ENCODE data around the gene DUXA. TPM values are rescaled to one million over a fixed set of nuclear protein-coding genes. Genes with fewer than 3 reads are reported as not detected.

The DUXA gene
- total RNA-seq, 1 experiment from 2014 or later, result not detected

DNA sequence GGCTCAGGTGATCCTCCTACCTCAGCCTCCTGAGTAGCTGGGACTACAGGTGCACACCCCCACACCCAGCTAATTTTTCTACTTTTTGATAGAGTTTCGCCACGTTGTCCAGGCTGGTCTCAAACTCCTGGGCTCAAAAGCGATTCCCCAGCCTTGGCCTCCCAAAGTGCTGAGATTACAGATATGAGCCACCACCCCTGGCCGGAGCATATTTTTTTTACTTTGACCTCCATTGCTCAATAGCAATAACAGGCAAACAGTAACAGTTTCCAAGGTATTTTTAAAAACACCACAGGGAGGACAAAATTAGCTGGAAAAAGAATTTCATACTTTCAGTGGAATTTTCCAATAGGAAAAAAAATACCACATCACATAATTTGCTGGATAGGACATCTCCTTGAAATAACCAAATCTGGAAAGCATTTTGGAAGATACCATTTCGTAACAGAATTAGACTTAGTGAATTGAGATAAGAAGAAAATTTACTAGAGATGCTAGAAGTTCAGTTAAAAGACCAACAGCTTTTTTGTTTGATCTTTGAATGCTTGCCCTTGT is 5.2 kb downstream of the DUXA start:
- POLR2A ChIA-PET (ENCODE audit: unreplicated experiment), result no interaction called here
- ATAC-seq (no peak), DNase-seq (no peak)
- H3K4me2 ChIP-seq (ENCODE audit: low read length), result no peak overlapping the region
- no peak overlapping the region for H3K4me3 ChIP-seq (ENCODE audit: low read length)
- CTCF ChIA-PET, result no interaction called here
- no peak overlapping the region for H3K27ac ChIP-seq (ENCODE audit: low read length)
- BruUV-seq (replicated peaks), result no TSS peak
- TF ChIP-seq EZH2phosphoT487 (IDR thresholded peaks at IDR 0.05; ENCODE audit: borderline replicate concordance, low read length) (no peak), EZH2 (IDR thresholded peaks at IDR 0.05; ENCODE audit: low read length, unreplicated experiment) (no peak)
- TF ChIP-seq, protein P1, sequence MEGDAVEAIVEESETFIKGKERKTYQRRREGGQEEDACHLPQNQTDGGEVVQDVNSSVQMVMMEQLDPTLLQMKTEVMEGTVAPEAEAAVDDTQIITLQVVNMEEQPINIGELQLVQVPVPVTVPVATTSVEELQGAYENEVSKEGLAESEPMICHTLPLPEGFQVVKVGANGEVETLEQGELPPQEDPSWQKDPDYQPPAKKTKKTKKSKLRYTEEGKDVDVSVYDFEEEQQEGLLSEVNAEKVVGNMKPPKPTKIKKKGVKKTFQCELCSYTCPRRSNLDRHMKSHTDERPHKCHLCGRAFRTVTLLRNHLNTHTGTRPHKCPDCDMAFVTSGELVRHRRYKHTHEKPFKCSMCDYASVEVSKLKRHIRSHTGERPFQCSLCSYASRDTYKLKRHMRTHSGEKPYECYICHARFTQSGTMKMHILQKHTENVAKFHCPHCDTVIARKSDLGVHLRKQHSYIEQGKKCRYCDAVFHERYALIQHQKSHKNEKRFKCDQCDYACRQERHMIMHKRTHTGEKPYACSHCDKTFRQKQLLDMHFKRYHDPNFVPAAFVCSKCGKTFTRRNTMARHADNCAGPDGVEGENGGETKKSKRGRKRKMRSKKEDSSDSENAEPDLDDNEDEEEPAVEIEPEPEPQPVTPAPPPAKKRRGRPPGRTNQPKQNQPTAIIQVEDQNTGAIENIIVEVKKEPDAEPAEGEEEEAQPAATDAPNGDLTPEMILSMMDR (conservative IDR thresholded peaks at IDR 0.05; ENCODE audit: low read depth, low read length), result no peak
- no peaks in the 10 kb centered on the region for H4K20me1 ChIP-seq (ENCODE audit: low read length)
- H3K79me2 ChIP-seq (ENCODE audit: low read length), result no peaks in the 10 kb centered on the region
- no peaks in the 10 kb centered on the region for H3K36me3 ChIP-seq (ENCODE audit: low read depth, low read length)
- H3K27me3 ChIP-seq (ENCODE audit: low read length), result no peaks in the 10 kb centered on the region
- H3K9ac ChIP-seq (ENCODE audit: low read length), result no peak overlapping the region
- H3F3A ChIP-seq (ENCODE audit: low read length, unreplicated experiment), result no peaks in the 10 kb centered on the region
- H3K4me1 ChIP-seq (ENCODE audit: insufficient read depth, low read length), result no peaks in the 10 kb centered on the region
- no peaks in the 10 kb centered on the region for H3K9me2 ChIP-seq (replicated peaks; ENCODE audit: low read length)
- H3K9me3 ChIP-seq (ENCODE audit: low read length), result no peaks in the 10 kb centered on the region
- intact Hi-C loops (cut with micrococcal nuclease), result no loop called here
- H2AFZ ChIP-seq (ENCODE audit: low read length), result no peak overlapping the region

DNA sequence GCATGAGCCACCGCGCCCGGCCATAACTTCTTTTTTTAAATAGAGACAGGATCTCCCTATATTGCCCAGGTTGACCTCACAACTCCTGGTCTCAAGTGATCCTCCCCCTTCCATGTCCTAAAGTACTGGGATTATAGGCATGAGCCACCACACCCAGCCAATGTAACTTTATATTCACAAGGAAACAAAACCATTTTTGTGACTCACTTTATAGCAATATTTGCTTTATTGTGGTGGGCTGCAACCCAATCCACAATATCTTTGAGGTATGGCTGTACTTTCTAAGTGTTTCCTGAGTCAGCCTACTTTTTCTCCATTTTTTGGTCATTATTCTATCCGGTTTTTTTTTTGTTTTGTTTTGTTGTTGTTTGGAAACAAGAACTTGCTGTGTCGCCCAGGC is 14.4 kb downstream of the DUXA start:
- DNase-seq (peak; percentile 89), ATAC-seq (peak; percentile 88)
- Histone ChIP-seq H3K79me2 (ENCODE audit: low read length) (no peaks in the 10 kb centered on the region), H3K9me3 (ENCODE audit: low read length) (no peaks in the 10 kb centered on the region; the same call in 1 of the 2 replicates), H3K36me3 (ENCODE audit: low read depth, low read length) (0 out of 2 replicates have a peak, but pooled peaks cover 2% of the 10 kb centered on the region), H3K4me3 (ENCODE audit: low read length) (no peak overlapping the region), H3K27me3 (ENCODE audit: low read length) (no peaks in the 10 kb centered on the region; the same call in 1 of the 2 replicates), H3K4me2 (ENCODE audit: low read length) (peak overlapping the region; percentile 34; the same call in 1 of the 2 replicates), H3K9me2 (replicated peaks; ENCODE audit: low read length) (no peaks in the 10 kb centered on the region), H2AFZ (ENCODE audit: low read length) (no peak overlapping the region), H4K20me1 (ENCODE audit: low read length) (no peaks in the 10 kb centered on the region), H3F3A (ENCODE audit: low read length, unreplicated experiment) (no peaks in the 10 kb centered on the region), H3K27ac (ENCODE audit: low read length) (peak overlapping the region; percentile 42), H3K9ac (ENCODE audit: low read length) (no peak overlapping the region), H3K4me1 (ENCODE audit: insufficient read depth, low read length) (peaks cover 11% of the 10 kb centered on the region; the same call in 1 of the 2 replicates)
- no TSS peak for BruUV-seq (replicated peaks)
- ChIA-PET CTCF (no interaction called here), POLR2A (ENCODE audit: unreplicated experiment) (no interaction called here)
- intact Hi-C loops (cut with micrococcal nuclease), result no loop called here
- TF ChIP-seq, protein P1 (conservative IDR thresholded peaks at IDR 0.05; ENCODE audit: low read depth, low read length), result no peak
- TF ChIP-seq EZH2 (IDR thresholded peaks at IDR 0.05; ENCODE audit: low read length, unreplicated experiment) (no peak), EZH2phosphoT487 (IDR thresholded peaks at IDR 0.05; ENCODE audit: borderline replicate concordance, low read length) (no peak)

DNA sequence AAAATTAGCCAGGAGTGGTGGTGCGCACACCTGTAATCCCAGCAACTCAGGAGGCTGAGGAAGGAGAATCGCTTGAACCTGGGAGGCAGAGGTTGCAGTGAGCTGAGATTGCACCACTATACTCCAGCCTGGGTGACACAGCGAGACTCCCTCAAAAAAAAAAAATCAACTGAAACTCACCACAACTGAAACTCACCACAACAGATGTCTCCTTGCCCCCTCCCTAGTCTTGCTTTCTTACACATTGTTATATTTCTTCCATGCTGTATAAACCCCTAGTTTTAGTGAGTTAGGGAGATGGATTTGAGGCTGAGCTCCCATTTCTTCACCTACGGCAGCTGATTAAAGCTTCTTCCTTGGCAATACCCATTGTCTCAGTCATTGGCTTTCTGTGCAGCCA is 25.6 kb downstream of the DUXA start:
- no peak overlapping the region for H3K4me2 ChIP-seq (ENCODE audit: low read length)
- H3K9me3 ChIP-seq (ENCODE audit: low read length), result no peaks in the 10 kb centered on the region
- no peaks in the 10 kb centered on the region for H3F3A ChIP-seq (ENCODE audit: low read length, unreplicated experiment)
- H2AFZ ChIP-seq (ENCODE audit: low read length), result no peak overlapping the region
- no TSS peak for BruUV-seq (replicated peaks)
- intact Hi-C loops (cut with micrococcal nuclease), result no loop called here
- no peak for TF ChIP-seq EZH2 (IDR thresholded peaks at IDR 0.05; ENCODE audit: low read length, unreplicated experiment)
- no peak for TF ChIP-seq EZH2phosphoT487 (IDR thresholded peaks at IDR 0.05; ENCODE audit: borderline replicate concordance, low read length)
- TF ChIP-seq, protein P1 (conservative IDR thresholded peaks at IDR 0.05; ENCODE audit: low read depth, low read length), result no peak
- ChIA-PET POLR2A (ENCODE audit: unreplicated experiment) (no interaction called here), CTCF (interaction anchor here (0.6 kb wide), 1 partner anchor 43 kb away, joined by 8 read pairs; no protein-coding TSS in a partner anchor)
- ATAC-seq, result no peak
- H3K4me3 ChIP-seq (ENCODE audit: low read length), result no peak overlapping the region
- peaks cover 15% of the 10 kb centered on the region; the same call in 1 of the 2 replicates for H3K27me3 ChIP-seq (ENCODE audit: low read length)
- H3K36me3 ChIP-seq (ENCODE audit: low read depth, low read length), result no peaks in the 10 kb centered on the region
- no peaks in the 10 kb centered on the region for H3K79me2 ChIP-seq (ENCODE audit: low read length)
- H3K9me2 ChIP-seq (replicated peaks; ENCODE audit: low read length), result no peaks in the 10 kb centered on the region
- no peaks in the 10 kb centered on the region for H3K4me1 ChIP-seq (ENCODE audit: insufficient read depth, low read length)
- H4K20me1 ChIP-seq (ENCODE audit: low read length), result no peaks in the 10 kb centered on the region
- no peak for DNase-seq
- no peak overlapping the region for H3K9ac ChIP-seq (ENCODE audit: low read length)
- no peak overlapping the region for H3K27ac ChIP-seq (ENCODE audit: low read length)

Measured in PC-3 (cell line).